Mucosa of gallbladder (tissue), 1 donor: ENCODE measurements around the gene SLC25A19. TPM values are rescaled to one million over a fixed set of nuclear protein-coding genes. Genes with fewer than 3 reads are reported as not detected.
A peak's percentile ranks its signal among the peaks of the same experiment; 100 is the strongest.

ENCODE experiments used
- DNase-seq: peaks from one replicate; pipeline ENCODE4 v3.0.0-alpha.2; 2020; ENCODE audit warnings: low spot score
- total RNA-seq: library from RNA; stranded (reverse); gene quantifications from one replicate; pipeline ENCODE4 v1.2.1, GENCODE V29; 2021
- donor health status: DM: no; HTN: no; CAD: no.

Gene SLC25A19
- total RNA-seq = 17.0 TPM

DNA sequence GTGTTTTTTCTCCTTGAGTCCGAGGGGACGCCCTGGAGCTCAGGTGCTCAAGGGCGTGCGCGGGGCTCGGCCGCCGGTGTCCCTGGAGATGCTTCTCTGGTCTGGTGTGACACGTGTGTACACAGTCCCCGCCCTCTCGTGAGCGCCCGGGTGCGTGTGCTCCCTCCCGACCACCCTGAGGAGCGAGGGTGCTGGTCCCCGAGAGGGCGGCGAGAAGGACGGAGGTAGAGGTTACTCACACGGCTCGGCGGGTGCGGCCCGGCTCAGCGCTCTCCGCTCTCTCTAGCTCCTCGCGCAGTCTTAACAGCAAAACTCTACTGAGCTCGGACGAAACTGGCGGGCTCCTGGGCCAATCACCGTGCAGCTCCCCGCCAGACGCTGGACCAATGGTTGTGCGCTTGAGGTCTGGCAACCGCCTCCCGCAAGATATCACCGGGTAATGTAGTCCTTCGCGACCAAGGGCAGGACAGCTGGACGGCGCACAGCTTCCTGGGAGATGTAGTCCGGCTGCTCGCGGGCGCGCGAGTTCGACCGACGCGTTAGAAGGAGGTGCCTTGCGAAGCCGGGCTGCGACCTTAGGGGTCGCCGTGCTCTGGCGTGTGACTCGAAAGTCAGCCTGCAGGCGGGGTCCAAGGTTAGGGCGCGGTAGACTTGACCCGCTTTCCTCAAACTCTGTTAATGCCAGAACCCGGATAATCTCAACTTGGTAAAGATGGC is at the start of gene SLC25A19:
SLC25A19 (minus strand) TSS at position 319 of the 717 bp plus-strand sequence. CDS start 2,669 bp downstream, outside the sequence.
- peak; percentile 98 for DNase-seq

DNA sequence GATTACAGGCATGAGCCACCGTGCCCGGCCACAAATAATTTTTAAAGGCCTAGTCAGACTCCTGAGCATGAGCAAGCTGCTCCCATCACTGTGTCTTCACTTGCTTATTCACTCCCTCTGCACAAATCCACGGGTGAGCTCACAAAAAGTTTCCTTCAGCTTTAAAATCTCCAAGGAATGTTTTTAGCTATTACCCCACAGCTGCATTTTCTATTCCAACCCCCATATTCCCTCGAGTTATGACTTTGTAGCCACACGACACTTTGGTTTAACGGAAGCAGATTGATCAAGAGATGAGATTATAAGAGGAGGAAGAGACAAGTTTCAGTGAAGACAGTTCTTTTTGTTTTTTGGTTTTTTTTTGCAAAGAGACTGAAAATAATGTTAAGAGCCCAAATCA is 49.1 kb upstream of the SLC25A19 start:
- DNase-seq = no peak

DNA sequence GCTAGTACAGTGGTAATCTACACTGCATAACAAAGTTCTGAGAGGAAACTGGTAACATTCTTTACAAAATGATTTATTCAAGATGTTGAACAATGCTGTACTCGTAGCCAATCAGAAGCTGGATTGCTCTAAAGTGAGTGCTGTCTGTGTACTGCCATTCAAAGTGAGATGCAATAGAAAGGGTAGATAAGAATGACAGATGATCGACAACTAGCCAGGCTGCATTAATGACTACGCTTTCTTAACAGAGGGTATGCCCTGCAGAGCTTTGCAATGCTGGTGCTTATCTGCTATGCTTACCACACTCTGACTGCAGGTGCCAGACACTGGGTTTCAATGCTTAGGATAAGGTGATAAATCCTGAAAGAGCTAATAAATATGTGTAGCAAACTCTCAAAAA is 46.1 kb upstream of the SLC25A19 start:
- no peak for DNase-seq

DNA sequence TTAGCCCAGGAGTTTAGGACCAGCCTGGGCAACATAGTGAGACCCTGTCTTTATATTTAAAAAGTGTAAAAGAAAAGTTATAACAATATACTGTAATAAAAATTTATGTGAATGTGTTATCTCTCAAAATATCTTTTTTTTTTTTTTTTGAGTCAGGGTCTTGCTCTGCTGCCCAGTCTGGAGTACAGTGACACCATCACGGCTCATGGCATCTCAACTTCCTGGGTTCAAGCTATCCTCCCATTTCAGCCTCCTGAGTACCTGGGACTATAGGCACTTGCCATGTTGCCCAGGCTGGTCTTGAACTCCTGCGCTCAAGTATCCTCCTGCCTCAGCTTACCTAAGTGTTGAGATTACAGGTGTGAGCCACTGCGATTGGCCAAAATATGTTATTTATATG is 45.5 kb upstream of the SLC25A19 start:
- no peak for DNase-seq

DNA sequence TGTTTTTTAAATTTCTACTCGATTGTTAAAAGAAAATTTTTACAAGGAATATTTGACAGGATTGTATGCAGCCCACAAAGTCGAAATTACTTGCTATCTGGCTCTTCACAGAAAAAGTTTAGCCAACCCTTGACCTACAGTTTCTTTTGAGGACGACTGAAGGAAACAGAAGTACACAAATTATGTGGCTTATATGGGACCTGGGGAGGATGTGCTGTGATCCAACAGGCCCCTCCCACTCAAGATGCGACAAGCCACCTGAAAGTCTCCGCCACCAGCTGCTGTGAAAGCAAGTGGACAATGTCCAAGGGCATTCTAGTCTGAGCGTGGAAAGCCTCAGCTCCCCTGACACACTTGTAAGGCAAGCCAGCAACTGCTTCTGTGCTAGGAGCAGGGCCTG is 42.4 kb upstream of the SLC25A19 start:
- no peak for DNase-seq

DNA sequence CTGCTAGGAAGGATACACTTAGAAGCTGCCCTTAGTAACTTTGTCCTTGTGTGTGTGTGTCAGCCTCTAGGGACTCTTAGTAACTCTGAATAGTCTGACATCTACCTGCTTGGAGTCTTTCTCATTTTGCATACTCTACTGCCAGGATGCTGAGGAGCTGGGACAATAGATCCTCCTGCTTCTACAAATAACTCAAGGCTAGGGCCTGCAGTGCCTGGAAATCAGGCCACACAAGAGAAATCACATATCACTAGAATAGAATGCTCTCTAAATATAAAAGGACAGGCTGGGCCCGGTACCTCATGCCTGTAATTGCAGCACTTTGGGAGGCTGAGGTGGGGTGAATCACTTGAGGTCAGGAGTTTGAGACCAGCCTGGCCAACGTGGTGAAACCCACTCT is 38.5 kb upstream of the SLC25A19 start:
- DNase-seq = no peak

DNA sequence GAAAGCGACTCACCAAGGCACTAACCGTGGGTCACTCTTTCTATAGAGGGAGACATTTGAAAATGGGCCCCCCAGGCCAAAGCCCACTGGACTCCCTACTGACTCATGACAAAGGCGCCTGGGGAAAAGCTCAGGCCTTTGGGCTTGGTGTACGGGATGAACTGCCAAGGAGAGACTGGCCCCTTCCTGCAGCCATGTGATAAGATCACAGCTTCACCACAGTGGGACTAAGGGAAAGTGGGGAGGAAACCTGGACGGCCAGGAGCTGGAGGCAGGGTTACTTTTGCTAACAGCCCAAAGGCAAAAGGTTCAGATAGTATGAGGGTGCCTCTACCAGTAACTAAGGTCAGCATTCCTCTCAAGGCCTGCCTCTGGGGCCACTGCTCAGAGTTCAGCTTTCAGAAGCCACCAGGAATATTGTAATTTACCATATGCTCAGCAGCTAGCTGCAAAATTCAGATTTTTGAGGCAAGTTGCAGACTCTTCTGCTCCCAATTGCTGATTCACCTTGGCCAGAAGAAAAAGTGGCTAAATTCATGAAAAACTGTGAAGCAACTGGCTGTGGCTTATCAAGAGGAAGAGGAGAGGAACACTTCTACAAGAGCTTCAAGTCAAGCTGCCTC is 37.1 kb upstream of the SLC25A19 start:
- DNase-seq = no peak

DNA sequence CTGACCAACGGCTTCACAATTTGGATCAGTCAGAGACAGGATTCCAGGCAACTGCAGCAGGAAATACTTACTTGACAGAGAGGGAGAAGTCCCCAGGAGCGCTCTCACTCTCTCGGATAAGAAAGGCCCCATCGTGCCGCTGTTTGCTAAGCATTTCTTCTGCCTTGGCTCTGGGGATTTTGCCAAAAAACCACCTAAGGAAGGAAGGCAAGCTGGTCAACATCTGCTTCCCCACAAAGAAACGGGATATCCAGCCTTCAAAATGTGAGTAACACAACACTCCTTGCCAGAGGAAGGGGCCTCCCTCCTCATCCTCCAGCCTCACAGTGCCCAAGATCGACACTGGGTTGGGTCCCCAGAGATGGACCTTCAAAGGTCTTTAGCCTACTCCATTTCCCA is 36.6 kb upstream of the SLC25A19 start:
- no peak for DNase-seq

DNA sequence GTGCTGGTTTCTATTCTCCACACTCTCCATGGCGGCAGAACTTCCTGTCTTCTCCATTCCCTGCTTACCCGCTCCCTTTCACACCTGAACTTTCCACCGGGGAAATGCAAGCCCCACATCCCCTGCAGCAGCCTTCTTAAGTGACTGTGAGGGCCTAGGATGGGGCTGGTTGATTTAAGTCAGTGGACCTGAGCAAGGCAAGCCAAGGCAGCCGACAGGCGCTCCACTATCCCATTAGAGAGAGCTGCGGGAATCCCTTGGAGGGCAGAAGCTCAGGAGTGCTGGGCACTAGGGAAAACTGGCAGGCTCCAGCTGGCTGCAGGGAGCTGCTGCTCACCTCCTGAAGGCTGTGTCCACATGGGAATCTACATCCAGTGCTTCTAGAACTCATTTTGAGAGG is 36.1 kb upstream of the SLC25A19 start:
- no peak for DNase-seq

DNA sequence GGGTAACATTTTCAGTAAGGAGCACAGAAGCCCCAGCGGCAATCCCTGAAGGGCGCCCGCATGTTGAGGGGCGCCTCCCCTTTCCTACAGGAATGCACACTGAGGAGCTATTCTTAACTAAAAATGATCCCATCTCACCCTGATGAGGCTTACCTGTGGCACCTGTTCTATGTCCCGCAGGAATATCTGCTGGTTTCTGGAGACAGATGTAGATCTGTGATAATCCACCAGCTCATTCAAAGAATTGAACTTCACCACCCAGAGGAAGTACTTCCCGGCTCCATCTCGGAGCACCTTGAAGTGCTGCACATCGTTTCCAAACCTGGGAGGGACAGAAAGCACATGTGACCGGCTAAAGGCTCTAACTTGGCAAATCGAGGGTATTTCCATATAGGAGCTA is 32.3 kb upstream of the SLC25A19 start:
- no peak for DNase-seq

DNA sequence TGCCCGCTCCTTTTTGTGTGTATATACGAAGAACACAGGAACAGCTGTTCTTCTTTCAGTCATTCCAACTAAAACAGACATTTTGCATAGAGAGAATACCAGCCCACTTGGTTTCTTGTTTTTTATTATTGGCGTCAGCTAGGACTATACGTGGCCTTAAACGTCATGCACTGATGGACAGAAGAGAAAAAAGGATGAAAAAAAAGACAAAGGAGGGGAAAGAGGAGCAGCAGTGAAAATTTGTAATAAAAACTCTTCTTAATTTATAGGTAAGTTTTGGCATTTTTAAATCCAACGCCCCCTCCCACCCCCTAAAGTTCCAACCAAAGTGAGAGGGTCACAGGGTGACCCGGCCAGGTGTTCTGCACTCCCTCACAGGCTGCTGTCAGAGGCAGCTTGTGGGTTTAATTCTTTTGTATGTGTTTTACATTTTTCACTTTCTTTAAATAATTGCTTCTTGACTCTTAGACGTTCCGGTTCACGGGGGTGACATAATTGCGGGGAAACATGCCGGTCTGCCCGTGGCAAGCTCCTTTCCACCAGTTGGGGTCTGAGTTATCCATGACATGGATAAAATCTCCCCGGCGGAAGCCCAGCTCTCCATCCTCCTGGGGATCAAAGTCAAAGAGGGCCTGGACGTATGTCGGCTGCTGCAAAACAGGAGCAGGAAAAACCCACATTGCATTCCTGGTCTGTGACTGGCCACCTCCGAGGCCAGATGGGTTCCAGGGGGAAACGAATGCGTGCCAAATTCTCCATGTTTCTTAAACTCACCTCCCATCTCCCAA is 30.9 kb upstream of the SLC25A19 start:
- DNase-seq = no peak

DNA sequence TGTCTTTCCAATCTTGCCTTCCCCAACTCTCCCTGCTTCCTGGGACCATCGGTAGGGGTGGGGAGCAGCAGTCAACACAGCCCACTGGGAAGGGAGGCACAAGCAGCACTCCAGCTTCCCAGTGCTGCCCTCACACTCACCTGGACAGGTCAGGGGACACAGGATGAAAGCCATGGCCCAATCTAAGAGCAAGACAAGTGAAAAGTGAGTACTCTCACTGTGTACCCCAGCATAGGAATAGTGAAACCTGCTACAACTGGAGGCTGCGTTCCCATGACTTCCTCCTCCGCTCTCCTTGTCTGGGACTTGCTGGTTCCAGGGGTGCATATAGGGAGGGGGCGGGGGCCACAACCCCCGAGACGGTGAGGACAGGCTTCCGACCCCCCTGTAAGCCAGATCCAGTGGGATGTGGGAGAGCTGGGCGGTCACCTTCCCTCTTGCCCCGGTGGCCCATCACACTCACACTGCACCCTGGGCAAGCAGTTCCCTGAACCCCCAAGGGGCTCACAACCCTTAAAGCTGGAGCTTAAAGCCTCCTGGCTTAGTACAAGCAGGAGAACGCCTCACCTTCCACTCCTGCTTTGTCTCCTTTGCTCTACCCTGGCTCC is 29.5 kb upstream of the SLC25A19 start:
- DNase-seq = no peak

DNA sequence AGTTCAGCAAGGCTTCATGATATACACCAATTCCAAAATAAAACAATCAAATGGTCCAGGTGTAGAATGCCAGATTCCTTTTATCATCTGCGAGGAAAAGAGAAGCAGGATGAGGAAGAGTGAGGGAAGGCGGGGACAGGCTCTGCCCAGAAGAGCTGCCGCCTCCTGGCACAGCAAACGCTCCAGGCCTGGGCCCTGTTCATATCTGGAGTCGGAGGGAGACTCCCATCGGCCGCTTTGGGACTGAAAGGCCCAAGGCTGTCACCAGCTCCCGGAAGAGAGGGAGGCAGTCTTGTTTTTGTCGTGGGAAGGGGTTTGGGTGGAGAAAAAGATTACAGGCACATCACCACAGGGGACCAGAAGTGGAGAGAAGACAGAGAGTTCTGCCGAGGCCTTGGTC is 29.0 kb upstream of the SLC25A19 start:
- DNase-seq = no peak

DNA sequence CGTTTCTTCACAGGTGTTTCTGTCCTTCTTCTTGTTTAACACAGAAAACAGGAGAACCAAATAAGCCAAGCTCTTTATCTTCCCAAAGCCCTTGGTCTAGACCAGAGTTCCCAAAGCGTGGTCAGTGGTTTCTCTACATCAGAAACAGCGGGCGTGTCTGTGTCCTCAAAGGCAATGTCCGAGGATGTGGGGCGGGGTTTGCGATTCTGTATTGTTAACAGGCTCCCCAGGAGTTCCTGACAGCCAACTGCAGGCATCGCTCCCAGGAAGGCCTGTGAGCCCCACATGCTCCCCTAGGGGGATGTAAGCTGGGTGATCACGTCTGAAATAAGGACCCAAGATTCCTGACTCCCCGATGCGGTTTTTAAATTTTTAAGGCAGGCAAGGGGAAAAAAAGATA is 28.4 kb upstream of the SLC25A19 start:
- no peak for DNase-seq

DNA sequence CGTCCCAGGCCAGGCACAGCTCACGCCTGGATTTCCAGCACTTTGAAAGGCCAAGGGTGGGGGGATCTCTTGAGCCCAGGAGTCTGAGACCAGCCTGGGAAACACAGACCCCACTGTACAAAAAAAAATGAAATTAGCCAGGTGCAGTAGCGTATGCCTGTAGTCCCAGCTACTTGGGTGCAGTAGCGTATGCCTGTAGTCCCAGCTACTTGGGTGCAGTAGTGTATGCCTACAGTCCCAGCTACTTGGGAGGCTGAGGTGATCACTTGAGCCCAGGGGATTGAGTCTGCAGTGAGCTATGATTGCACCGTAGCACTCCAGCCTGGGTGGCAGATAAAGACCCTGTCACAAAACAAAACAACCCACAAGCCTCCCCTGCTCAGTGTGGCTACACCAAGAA is 27.0 kb upstream of the SLC25A19 start:
- DNase-seq = no peak

DNA sequence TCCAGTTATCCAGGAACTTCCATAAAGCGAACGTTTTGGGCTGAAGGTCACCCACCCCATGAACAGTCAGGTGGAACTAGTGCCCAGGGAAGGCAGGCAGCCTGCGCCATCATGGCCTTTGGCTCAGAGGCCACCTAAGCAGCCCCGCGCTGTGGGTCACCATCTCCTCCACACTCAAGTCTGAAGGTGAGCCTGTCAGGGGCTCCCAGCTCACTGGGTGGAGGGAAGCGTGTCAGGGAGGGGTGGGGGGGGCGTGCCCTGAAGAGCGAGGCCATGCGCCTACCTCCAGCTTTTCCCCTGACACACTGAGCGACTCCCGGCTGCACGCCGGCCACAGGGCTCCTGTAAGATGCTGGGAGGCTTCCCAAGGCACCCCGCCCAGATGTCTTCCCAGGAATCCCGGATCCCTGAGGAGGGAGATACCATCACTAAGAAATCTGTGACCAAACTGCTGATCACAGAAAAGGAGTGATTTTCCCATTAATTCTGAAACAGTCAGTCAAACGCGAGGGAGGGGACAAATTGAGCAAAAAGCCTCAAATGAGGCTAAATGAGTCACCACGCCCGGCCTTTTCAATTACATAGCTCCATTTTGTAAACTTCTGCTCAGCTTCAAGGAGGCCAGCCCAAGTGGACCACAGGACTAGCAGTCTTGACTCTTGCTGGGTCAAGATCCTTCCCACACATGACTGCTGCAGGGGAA is 26.5 kb upstream of the SLC25A19 start:
- DNase-seq = no peak

DNA sequence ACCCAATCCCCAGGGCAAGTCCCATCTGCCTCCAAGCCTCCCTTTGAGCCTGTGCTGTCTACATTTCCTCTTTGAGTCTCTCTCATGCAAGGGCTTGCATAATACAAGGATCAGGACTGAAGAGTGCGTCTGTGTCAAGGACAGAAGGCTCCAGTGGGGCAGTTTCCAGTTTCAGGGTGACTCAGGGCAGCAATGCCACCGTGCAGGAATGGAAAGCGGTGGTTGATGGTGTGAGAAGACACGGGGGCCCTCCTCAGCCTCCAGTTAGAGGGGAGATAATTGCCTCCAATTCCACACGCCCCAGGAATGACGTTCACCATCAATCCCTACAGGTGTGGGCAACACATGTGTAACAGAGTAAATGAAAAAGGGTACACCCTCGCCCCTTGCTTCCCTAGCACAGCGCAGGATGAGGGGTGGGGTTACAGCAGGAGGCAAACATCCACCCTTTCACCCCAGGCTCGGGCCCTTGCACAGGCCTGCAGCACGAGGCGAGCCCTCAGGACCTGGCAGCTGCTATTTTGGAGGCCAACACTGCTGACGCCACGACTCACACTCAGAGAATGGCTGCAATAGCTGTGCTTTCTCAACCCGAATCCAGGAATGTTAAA is 24.8 kb upstream of the SLC25A19 start:
- peak; percentile 30 for DNase-seq

DNA sequence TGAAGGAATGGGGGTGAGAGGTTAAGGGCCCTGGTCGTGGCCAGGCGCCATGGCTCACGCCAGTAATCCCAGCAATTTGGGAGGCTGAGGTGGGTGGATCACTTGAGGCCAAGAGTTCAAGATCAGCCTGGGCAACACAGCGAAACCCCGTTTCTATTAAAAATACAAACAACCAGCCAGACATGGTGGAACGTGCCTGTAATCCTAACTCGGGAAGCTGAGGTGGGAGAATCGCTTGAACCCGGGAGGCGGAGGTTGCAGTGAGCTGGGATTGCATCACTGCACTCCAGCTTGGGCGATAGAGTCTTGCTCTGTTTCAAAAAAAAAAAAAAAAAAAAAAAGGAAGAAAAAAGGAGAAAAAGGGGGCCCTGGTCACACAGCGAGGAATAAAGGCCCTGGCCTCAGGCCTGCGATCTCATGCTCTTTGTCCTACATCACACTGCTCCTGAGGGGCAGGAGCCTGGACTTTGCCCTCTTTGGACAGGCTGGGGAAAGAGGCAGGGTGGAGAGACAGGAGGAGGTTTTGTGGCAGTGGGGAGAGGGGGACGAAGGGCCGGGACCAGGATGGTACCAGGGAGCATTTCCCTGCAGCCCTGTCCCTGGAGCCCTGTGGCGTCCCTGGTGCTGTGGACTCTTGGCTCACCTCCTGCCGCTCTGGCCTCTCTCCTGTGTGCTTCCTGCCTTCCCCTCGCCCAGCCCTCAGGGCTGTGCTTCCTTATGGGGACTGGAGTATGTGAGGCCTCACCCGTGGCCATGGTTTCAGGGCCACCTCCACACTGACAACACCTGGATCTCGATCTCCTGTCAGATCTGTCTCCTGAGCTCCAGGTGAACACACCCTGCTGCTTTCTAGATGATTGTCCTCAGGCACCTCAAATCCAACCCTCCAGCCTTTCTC is 19.7 kb upstream of the SLC25A19 start:
- DNase-seq = peak; percentile 61

DNA sequence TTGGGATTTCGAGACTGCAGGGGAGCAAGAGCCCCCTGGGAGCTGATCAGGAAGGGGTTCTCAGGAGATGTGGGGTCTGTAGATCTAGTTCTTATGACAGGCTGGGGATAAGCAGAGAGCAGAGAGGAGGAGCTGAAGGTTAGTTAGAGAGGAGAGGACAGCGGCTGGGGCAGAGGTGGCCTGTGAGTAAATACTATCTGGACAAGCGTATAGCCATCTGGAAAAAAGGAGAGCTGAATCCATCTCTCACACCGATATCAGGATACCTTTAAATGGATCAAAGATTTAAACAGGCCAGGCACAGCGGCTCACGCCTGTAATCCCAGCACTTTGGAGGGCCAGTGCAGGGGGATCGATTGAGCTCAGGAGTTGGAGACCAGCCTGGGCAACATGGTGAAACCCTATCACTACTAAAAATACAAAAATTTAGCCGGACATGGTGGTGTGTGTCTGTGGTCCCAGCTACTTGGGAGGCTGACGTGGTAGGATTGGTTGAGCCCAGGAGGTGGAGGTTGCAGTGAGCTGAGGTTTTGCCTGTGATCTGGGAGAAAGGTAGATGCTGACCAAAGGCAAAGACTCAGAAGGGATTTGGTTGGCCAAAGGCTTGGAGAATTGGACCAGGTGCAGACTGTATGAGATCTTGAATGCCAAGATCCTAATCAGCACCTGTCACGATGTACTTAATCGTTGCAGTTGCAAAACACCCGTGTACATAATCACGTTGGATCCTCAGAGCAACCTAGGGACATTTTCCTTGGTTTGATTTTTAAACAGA is 18.9 kb upstream of the SLC25A19 start:
- DNase-seq = no peak
